A549 (cell line): ENCODE data around the gene APRT.

Experiments used
- CTCF ChIP-seq: fragments of >200 bp; sonication (Bioruptor Twin); formaldehyde crosslinking; IDR thresholded peaks from 3 replicates; pipeline ENCODE4 v1.5.1; 2016
- KDM1A ChIP-seq: fragments of 200-600 bp; sonication (generic); IDR thresholded peaks from 2 replicates; pipeline ENCODE4 v1.6.1; 2016; ENCODE audit warnings: low read depth, mild to moderate bottlenecking
- PHF8 ChIP-seq: fragments of 200-600 bp; sonication (generic); IDR thresholded peaks from 2 replicates; pipeline ENCODE4 v1.6.1; 2016; ENCODE audit warnings: low read depth, mild to moderate bottlenecking, antibody characterized with exemption, moderate library complexity, borderline replicate concordance
- POLR2A ChIP-seq: IDR thresholded peaks from 2 replicates; pipeline ENCODE4 v1.6.1; 2012; ENCODE audit warnings: mild to moderate bottlenecking, low read length

GRCh38 chr16:88804552-88805339 is 7.0 kb downstream of the APRT start:
- TF ChIP-seq KDM1A (no peak), CTCF (no peak), PHF8 (no peak), POLR2A (no peak)
